Fibroblast of skin of right biceps (primary cell): ENCODE data around the gene BBS1.
"Not testable (repeated sequence)": the region's sequence is repeated elsewhere in the genome, so short reads cannot be mapped to it uniquely, and the experiment has no call there.

ENCODE experiments used
- DNase-seq: peaks from one replicate; pipeline ENCODE4 v3.0.0-alpha.2; 2013

The BBS1 gene

DNA sequence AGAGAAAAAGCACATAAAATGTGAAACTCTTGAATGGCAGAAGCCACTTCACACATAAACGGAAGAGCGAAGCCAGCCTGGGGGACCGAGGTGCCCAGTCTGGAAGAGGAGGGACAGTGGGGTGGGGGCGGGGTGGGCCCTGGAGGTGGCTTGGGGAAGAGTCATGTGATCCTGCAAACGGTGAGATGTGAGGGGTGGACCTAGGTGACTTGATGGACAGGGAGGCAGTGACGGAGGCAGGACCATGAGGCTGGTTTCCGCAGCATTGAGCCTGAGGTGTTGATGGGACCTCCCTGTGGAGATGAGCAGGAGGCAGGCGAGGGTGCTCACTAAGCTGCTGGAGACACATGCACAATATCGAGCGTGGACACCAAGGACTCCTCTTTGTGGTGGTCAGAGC lies 18.6 kb downstream of the BBS1 start:
- DNase-seq, result no peak

DNA sequence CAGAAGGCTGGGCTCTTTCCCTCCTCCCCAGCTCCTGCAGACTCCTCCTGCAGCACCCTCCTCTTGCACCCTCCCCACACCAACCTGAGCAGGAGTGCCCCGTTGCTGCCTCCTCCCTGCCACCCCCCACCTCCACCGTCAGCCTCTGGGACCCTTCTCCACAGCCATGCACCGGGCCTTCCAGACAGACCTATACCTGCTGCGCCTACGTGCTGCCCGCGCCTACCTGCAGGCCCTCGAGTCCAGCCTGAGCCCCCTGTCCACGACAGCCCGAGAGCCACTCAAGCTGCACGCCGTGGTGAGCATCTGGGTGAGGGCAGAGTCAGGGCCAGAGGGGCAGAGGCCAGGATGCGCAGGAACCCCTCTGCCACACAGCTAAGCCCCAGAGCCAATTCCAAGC lies 19.2 kb downstream of the BBS1 start:
- DNase-seq, result no peak

DNA sequence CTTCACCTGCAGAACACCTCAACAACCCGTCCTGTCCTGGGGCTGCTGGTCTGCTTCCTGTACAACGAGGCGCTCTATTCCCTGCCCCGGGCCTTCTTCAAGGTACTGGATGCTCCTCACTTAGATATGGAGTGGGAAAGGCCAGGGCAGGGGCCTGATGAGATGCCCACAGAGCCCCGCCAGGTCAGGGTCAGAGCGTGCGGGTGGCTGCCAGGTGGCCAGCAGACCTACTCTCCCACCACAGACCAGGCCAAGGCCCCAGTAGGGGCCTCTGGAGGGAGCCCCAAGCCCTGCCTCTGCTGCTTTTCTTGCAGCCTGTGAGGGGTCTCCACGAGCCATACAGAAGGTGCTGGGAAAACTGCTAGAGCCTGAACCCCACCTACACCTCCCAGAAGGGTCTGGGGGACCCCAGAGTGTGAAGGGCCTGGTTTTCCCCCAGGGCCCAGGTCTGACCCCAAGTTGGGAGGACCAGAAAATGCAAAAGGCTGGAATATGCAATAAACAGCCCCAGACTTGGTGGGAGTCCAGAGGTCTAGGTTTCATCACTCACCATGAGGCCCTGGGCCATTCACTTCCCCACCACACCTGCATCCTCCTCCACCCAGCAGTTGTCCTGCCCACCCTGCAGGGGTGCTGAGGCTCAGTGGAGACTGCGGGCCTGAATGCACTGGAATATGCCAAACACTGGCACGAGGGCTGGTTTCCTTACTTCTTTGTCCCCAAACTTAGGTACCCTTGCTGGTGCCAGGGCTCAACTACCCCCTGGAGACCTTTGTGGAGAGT lies 20.7 kb downstream of the BBS1 start:
- DNase-seq, result no peak

DNA sequence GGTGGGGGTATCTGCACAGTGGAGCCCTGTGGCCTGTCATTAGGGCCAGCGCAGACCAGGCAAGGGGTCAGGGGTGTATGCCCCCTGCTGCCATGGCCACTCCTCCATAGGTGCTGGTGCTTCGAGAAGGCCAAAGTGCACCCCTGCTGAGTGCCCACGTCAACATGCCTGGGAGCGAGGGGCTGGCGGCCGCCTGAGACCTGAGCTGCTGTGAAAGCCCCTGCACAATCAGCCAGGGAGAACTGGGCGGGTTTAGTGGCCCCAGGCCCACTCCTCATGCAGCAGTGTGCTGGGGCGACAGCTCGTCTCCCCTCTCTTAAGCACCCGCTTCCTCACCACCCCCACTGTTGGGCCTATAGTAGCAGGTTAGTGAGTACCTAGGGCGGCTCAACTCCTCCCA lies 21.4 kb downstream of the BBS1 start:
- DNase-seq, result no peak

DNA sequence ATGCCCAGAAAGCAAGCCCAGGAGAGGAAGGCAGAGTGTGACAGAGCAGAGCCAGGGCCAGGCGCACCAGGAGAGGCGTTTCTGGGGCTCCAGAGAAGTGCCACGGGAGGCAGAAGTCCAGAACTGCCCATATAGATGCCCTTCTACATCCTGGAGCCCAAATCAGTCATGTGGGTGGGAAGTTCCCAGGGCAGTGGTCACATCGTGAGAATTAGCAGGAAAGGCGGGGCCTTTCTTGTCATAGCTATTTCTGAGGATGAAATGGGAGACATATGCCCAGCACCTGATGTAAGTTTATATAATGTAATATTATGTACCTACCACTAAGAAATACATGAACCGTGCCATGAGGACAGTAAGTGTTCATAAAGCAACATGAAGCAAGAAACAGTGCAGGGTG lies 22.3 kb downstream of the BBS1 start:
- DNase-seq, result no peak

DNA sequence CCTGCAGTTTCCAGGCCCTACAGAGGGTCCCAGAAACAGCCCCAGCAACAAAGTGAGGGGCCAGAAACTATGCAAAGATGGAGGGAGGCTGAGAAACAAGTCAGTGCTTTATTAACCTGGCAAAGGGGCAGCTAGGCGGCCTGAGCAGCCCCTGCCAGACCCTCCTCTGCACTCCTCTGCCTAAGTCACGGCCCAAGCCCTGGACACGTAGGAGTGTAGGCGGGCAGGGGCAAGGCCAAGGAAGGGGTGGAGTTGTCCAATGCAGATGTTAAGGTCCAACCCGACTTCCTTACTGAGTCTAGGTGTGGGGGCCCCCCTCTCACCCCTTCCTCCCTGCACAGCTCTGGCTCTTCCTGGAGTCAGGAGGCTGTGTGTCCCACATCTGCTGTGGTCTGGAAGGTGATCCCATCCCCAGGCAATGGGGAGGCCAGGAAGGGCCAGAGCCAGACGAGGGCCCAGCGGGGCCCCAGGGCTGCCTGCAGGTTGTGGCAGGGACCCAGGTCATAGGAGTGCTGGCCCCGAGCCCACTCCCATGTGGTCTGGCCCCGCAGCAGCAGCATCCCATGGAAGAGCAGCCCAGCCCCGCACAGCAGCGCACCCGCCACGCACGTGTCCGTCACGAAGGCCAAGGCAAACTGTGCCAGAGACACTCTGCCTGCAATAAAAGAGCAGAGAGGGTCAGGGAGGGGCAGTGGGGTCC lies 28.9 kb downstream of the BBS1 start:
- DNase-seq, result no peak

DNA sequence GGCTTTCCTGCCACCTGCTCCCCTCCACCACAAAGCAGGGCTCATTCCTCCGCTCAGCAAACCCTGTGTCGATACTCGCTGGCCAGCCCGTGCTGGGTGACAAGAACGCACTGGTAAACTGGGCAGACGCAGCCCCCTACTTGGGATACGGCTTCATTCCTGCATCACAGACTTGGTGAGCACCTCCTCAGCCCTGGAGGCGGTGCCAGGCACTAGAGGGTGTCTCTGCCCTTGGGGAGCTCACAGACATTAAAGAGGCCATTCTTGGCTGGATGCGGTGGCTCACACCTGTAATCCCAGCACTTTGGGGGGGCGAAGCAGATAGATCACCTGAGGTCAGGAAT lies 29.4 kb downstream of the BBS1 start:
- no peak for DNase-seq

DNA sequence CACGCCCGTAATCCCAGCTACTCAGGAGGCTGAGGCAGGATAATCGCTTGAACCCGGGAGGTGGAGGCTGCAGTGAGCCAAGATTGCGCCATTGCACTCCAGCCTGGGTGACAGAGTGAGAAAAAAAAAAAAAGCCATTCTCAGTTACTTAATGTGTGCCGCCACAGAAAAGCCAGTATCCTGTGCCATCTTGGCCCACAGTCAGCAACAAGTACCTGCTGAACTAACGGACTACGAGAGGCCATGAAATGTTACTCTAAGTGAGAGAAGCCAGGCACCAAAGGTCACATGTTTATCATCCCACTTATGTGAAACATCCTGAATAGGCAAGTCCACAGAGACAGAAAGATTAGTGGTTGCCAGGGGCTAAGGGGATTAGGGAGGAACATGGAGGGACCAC lies 30.2 kb downstream of the BBS1 start:
- DNase-seq, result not testable (repeated sequence)

DNA sequence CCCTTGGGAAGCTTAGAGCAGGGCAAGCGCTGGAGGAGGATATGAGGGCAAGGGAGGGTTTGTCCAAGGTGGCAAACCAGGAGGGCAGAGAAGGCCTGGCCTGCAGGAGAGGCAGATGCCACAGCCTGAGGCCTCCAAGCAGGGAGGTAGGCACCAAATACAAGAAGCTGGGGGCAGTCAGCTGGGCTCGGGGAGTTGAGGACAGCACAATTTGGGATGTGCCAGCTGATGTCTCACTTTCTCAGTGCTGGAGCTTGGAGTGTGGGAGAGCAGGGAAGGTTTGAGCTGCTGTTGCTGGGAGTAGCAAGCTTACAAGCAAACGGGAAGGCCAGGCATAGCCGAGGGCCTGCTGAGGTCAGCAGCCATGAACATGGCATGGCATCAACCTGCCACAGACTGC lies 31.5 kb downstream of the BBS1 start:
- DNase-seq, result no peak

DNA sequence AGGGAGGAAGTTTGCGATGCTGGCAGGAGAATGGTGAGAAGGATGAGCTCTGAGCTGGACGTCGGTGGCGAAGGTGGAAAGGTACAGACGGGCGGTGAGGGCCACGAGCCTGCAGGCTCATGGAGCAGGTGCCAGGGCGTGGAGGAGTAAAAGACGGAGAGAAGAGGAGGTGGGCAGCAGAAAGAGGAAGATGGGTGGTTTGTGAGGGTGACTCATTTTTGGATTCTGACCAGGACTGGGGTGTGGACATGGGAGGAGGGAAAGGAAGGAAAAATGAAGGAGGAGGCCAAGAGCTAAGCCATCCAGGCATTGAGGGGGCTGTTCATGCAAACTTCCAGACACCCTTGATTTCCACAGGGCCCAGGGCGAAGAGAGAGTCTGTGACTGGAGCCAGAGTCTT lies 31.9 kb downstream of the BBS1 start:
- DNase-seq, result no peak

DNA sequence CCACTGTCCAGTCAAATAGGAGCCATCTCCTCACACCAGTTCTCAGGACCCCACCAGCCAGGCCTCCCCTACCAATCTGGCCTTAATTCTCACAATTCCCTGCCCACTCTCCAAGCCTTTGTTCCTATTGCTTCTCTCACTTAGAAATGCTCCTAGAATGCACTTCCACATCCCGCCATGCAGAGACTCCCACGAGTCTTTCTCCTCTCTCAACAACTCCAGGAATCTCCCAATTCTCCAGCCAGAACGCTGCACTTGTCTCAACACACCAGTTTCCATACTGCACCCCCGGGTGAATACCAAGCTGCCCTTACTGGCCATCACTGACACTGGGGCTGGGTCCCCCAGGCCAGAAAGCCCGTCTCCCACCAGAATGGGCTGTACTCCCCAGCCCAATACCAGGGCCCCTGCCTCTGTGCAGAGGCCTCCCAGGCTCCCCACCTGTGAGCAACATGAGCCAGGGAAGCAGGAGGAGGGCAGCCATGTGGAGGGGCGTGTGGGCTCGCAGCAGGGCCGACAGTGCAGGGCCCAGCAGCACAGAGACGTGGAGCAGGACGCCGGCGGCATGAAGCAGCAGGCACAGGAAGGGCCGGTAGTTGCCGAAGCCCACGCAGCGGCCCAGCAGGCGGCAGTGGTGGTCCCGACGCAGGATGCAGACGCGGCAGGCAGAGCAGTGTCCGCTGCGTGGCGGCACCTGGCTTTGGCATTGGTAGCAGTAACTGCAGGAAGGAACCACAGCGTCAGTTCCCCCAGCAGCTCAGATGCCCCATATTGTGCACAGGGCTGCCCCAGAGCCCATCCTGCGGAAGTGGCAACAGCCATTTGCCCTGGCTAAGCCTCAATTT lies 33.0 kb downstream of the BBS1 start:
- DNase-seq, result peak; percentile 57

DNA sequence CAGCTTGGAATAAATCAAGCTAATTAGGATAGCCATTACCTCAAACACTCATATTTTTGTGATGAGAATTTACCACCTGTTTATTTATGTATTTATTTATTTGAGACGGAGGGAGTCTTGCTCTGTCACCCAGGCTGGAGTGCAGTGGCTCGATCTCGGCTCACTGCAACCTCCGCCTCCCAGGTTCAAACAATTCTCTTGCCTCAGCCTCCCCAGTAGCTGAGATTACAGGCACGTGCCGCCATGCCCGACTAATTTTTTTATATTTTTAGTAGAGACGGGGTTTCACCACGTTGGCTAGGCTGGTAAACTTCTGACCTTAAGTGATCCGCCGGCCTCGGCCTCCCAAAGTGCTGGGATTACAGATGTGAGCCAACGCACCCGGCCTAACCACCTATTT lies 34.5 kb downstream of the BBS1 start:
- DNase-seq, result not testable (repeated sequence)

DNA sequence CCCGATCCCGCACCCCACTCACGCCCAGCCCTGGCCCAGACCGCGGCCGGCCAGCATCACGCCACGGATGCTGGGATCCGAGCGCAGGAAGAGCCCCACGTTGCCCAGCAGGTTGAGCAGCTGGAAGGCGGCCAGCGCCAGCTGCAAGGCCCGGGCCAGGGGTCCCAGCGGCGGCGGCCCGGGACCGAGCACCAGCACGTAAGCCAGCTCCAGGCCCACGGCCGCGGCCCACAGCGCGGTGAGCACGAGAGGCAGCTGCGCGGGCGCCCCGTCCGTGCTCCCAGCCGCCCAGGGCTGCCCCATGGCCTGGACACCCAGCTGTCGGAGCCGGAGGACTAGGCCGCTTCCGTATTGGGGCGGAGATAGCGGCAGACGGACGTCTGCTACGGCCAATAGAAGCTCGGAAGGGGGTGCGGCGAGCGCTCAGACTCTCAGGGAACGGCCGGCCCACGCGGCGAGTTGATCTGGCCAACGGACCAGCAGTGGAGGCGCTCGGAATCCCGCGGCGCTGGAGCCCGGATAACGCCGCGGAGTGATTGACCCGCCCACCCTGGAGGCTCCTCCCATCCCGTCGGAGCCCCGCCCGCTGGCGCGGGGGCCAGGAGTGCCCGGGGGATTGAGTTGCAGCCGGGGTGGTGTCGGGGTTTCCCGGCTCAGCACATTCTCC lies 35.4 kb downstream of the BBS1 start, which contains the start of gene ZDHHC24:
ZDHHC24 (minus strand) TSS at position 348 of the 667 bp plus-strand sequence; CDS start at position 303, 45 bp downstream.
- peak; percentile 97 for DNase-seq

DNA sequence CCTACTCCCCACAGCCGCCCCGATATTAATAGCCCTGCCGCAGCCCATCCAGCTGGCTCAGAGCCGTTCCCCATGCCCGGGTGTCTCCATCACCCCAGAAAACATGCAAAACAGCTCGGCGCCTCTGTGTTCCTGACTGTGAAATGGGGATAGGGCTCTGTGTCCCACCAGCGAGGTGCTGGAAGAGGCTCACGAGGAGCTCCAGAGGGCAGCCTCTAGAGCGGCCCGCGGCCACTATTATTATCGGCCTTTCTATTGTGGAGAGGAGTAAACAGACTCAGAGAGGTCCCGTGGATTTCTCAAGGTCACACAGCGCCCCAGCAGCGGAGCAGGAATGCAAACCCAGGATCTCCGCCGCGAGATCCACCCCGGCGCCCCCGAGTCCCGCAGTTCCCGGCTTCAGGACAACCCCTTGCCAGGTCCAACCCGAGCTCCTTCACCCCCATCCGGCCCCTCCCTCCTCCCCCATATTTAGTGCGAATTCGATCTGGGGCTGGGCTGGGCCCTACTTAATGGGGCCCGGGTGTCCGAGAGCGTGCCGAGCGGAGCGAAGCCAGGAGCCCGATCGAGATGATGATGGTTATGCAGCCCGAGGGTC lies 36.0 kb downstream of the BBS1 start, which contains the start of gene ACTN3:
ACTN3 (plus strand) TSS at position 536 of the 598 bp plus-strand sequence; CDS start at position 571, 35 bp downstream.
- DNase-seq, result peak; percentile 45

DNA sequence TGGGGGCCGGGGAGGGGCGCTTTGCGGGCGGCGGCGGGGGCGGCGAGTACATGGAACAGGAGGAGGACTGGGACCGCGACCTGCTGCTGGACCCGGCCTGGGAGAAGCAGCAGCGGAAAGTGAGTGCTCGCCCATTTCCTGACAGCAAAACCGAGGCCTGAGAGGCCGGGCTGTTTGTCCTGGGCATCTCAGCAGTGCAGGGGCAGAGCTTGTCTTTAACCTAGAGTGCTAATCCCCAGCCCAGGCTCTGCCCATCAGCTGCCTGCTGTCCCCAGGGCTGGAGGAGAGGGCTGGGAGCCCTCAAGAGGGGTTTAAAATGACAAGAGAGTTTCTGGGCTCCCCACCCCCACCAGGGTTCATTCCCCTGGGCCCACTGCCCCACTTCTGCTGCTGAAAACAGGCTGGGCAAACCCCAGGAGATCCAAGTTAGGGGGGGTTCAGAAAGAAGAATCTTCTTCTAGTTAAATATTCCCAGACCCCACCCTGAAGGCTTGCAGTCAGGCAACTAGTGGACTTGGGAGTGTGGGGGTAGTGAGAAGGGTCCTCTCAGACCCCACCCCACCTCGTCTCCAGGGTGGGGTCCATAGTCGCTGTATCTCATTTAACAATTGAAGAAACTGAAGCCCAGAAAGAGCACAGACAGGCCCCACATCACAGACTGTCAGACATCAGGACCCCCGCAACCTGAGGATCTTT lies 36.7 kb downstream of the BBS1 start:
- DNase-seq, result no peak

DNA sequence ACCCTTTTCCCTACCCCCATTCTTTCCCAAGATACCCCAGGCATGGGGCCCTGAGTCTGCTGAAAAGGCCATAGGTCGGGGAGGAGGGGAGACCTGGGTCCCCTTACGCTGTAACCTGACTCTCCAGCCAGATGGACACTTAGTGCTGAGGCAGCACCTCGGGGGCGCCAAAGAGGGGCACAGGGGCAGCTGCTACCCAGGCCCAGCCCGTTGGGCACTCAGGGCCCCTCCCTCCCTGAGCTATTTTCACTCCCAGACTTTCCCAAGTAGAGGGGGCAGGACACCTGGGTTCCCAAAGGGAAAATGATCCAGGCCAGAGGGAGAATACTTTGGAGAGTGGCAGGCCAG lies 37.2 kb downstream of the BBS1 start:
- DNase-seq, result no peak

DNA sequence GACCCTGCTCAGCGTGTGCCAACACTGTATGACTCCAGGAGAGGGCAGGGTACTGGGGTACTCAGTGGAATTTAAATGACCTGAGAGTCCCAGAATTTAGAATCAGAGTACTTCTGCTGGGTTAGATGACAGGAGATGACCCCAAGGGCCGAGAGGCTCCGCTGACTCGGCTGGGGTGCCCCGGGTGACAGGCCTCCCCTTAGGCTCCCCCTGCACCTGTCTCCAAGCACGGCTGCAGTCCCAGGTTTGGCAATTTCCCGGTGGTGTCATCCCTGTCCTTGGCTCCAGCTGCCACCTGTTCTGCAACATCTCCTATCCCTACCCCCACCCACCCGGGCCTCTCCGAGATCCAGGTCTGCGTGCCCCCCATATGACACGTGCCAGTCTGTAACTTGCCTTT lies 37.6 kb downstream of the BBS1 start:
- DNase-seq, result no peak

DNA sequence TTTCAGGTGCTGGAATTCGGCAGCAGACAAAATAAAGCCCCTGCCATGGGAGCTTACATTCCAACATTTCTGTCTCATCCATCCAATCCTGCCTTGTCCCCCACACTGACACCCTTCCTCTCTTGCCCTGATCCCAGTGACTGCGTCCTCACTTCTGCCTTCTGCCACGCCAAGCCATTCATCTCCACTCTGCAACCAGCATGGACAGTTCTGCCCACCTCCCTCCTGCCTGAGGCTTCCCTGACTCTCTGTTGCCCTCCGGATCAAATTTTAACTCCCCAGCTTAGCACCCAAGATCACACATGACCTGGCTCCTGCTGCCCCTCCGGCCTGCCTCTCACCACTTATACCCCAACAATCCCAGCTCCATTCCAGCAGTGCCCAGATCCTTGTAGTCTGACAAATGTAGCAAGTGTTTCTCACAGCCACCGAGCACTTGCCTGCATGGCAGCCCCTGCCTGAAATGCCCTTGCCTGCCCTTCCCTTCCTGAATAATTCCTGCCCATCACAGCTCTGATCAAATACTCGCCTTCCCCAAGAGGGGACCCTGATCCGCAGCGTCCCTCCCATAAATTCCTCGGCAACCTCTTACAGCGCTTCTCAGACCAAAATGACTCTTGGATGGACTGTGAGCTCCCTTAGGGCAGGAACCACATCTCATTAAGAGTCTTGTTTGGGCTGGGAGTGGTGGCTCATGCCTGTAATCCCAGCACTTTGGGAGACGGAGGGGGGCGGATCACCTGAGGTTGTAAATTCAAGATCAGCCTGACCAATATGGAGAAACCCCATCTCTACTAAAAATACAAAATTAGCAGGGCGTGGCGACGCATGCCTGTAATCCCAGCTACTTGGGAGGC lies 38.6 kb downstream of the BBS1 start:
- no peak for DNase-seq

DNA sequence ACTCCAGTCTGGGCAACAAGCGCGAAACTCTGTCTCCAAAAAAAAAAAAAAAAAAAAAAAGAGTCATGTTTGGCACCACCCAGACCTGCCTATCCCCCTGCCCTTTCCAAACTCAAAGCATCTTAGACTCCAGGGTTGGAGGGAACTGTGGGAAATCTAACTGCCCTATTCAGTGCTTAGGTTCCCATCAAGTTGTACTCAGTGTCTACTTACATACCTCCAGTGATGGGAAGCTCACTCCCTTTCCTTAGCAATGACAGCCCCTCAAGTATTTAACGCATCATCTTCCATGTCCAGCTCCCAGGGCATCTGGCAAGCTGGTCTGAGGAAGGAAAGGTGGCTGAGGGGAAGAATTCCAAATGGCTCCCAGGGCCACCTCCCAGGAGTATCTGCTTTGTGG lies 39.3 kb downstream of the BBS1 start:
- DNase-seq, result no peak

DNA sequence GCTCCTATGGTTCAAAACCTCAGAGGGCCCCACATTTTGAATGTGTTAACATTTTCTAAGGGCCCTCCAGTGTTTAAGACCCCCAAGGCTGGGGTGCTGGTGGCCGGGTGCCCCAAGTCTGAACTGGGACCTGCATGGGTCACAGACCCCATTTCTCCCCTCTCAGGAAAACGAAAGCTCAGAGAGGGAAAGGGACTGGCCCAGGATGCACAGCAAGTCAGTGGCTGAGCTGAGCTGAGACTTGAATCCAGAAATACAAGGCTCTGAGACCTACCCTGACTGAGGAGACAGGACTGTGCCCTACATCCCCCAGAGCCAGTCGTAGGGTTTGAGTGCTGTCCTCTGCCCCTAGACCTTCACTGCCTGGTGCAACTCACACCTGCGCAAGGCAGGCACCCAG lies 40.5 kb downstream of the BBS1 start:
- DNase-seq, result no peak

DNA sequence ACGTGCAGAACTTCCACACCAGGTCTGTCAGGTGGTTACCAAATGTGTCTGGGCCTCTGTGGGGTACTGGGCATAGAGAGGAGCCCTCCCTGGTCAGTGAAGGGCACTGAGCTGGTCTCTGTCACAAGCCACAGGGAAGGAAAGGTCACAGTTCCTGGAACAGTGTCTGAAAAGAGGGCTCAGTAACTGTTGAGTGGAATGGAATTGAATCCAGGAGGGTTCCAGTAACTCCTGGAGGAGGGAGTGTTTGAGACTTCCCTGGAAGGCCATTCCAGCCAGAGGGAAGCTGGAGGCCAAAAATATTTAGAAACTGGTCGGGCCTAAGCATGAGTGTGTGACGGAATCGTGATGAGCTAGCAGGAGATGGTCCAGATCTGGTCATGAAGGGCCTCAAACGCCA lies 44.2 kb downstream of the BBS1 start:
- no peak for DNase-seq
